ENCODE measurements around the gene TM6SF1. TPM values are rescaled to one million over a fixed set of nuclear protein-coding genes. Genes with fewer than 3 reads are reported as not detected.
"Not testable (repeated sequence)": the region's sequence is repeated elsewhere in the genome, so short reads cannot be mapped to it uniquely, and the experiment has no call there.

TM6SF1 gene
- total RNA-seq, 4 donors from 2014 or later: 7.1 to 49.1 (median 13.7) TPM

DNA sequence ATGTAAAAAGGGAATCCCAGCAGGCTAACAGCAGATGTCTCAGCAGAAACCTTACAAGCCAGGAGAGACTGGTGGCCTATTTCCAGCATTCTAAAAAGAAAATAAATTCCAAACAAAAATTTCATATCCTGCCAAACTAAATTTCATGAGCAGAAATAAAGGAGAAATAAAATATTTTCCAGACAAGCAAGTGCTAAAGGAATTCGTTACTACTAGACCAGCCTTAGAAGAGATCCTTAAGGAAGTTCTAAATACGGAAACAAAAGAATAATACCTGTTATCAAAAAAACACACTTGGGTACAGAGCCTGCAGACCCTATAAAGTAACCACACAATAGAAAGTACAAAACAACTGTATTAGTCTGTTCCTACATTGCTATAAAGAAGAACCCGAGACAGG is 58.8 kb downstream of the TM6SF1 start:
- Histone ChIP-seq H3K36me3 (no peaks in the 10 kb centered on the region), H3K4me3 (no peak overlapping the region), H3K9me3 (peaks cover 0 to 7% (median 0%) of the 10 kb centered on the region in 3 donors), H3K27ac (no peak overlapping the region), H3K27me3 (no peaks in the 10 kb centered on the region), H3K4me1 (no peaks in the 10 kb centered on the region)
- in situ Hi-C loops (cut with MboI; ENCODE audit: low sequenced_read_pairs in 4 of 4): no loop called here
- no peak for DNase-seq
- intact Hi-C loops (cut with DNase I; ENCODE audit: low total_unique reads): no loop called here
- ATAC-seq: no peak
- no peak for TF ChIP-seq POLR2A (IDR thresholded peaks at IDR 0.05)
- TF ChIP-seq, protein P1, sequence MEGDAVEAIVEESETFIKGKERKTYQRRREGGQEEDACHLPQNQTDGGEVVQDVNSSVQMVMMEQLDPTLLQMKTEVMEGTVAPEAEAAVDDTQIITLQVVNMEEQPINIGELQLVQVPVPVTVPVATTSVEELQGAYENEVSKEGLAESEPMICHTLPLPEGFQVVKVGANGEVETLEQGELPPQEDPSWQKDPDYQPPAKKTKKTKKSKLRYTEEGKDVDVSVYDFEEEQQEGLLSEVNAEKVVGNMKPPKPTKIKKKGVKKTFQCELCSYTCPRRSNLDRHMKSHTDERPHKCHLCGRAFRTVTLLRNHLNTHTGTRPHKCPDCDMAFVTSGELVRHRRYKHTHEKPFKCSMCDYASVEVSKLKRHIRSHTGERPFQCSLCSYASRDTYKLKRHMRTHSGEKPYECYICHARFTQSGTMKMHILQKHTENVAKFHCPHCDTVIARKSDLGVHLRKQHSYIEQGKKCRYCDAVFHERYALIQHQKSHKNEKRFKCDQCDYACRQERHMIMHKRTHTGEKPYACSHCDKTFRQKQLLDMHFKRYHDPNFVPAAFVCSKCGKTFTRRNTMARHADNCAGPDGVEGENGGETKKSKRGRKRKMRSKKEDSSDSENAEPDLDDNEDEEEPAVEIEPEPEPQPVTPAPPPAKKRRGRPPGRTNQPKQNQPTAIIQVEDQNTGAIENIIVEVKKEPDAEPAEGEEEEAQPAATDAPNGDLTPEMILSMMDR (IDR thresholded peaks at IDR 0.05 in 4 of 5, conservative IDR thresholded peaks at IDR 0.05 in 1 of 5): no peak

DNA sequence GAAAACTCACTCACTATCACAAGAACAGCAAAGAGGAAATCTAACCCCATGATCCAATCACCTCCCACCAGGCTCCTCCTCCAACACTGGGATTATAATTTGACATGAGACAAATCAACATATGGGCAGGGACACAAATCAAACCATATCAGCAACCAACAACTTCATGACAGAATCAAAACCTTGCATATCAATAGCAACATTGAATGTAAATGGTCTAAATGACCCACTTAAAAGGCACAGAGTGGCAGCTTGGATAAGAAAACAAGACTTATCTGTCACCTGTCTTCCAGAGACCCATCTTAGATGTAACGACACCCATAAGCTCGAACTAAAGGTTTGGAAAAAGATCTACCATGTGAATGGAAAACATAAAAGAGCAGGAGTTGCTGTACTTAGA is 59.4 kb downstream of the TM6SF1 start:
- ATAC-seq: no peak
- TF ChIP-seq POLR2A (IDR thresholded peaks at IDR 0.05): no peak
- TF ChIP-seq, protein P1 (IDR thresholded peaks at IDR 0.05 in 4 of 5, conservative IDR thresholded peaks at IDR 0.05 in 1 of 5): no peak
- no peak overlapping the region for H3K4me3 ChIP-seq
- H3K27me3 ChIP-seq: no peaks in the 10 kb centered on the region
- H3K27ac ChIP-seq: no peak overlapping the region
- intact Hi-C loops (cut with DNase I; ENCODE audit: low total_unique reads): no loop called here
- H3K4me1 ChIP-seq: no peaks in the 10 kb centered on the region
- H3K9me3 ChIP-seq: peaks cover 0 to 7% (median 0%) of the 10 kb centered on the region in 3 donors
- no peak for DNase-seq
- no peaks in the 10 kb centered on the region for H3K36me3 ChIP-seq
- in situ Hi-C loops (cut with MboI; ENCODE audit: low sequenced_read_pairs in 4 of 4): no loop called here

DNA sequence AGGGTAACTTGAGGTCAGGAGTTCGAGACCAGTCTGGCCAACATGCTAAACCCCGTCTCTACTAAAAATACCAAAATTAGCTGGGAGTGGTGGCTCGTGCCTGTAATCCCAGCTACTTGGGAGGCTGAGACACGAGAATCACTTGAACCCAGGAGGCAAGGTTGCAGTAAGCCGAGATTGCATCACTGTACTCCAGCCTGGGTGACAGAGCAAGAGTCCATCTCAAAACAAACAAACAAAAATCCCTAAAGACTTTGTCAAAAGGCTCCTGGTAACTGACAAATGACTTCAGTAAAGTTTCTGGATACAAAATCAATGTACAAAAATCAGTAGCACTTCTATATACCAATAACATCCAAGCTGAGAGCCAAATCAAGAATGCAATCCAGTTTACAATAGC is 62.1 kb downstream of the TM6SF1 start:
- H3K27me3 ChIP-seq; ATAC-seq; H3K4me1 ChIP-seq; DNase-seq; intact Hi-C loops (cut with DNase I; ENCODE audit: low total_unique reads); in situ Hi-C loops (cut with MboI; ENCODE audit: low sequenced_read_pairs in 4 of 4); H3K27ac ChIP-seq; H3K4me3 ChIP-seq; H3K9me3 ChIP-seq; H3K36me3 ChIP-seq: not testable (repeated sequence)

DNA sequence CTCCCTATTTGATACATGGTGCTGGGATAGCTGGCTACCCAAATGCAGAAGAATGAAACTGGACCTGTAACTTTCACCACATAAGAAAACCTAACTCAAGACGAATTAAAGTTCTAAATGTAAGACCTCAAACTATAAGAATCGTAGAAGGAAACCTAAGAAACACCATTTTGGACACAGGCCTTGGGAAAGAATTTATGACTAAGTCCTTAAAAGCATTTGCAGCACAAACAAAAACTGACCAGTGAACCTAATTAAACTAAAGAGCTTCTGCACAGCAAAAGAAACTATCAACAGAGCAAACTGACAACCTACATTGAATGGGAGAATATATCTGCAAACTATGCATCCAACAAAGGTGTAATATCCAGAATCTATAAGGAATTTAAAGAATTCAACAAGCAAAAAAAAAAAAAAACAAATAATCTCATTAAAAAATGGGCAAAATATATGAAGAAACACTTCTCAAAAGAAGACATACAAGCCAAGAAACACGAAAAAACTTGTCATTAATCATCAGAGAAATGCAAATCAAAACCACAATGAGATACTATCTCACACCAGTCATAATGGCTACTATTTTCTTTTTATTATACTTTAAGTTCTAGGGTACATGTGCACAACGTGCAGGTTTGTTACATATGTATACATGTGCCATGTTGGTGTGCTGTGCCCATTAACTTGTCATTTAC is 63.2 kb downstream of the TM6SF1 start:
- Histone ChIP-seq H3K27ac (no peak overlapping the region), H3K9me3 (peaks cover 0 to 7% (median 0%) of the 10 kb centered on the region in 3 donors), H3K27me3 (no peaks in the 10 kb centered on the region), H3K36me3 (no peaks in the 10 kb centered on the region), H3K4me3 (no peak overlapping the region), H3K4me1 (no peaks in the 10 kb centered on the region)
- no peak for TF ChIP-seq POLR2A (IDR thresholded peaks at IDR 0.05)
- TF ChIP-seq, protein P1 (IDR thresholded peaks at IDR 0.05 in 4 of 5, conservative IDR thresholded peaks at IDR 0.05 in 1 of 5): no peak
- ATAC-seq (no peak), DNase-seq (no peak)
- intact Hi-C loops (cut with DNase I; ENCODE audit: low total_unique reads): no loop called here
- in situ Hi-C loops (cut with MboI; ENCODE audit: low sequenced_read_pairs in 4 of 4): no loop called here

DNA sequence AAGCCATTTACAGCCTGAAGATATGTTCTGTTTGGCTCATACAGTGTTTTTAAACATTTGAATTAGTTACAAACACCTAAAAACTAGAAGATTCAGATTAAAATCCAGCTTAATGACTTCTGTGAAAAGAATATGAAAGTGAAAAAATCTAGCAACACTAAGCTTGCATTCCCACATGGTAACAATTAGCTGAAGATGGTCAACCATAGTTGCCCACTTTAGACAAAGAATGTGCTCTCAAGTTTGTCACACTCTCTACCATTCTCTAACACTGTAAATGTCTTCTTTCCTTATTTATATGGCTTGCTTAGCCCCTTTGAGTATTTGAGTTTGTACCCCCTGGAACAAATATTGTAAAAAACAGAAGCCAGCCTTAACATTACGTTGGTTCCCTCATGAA is 67.4 kb downstream of the TM6SF1 start:
- H3K4me1 ChIP-seq: no peaks in the 10 kb centered on the region
- H3K27me3 ChIP-seq: no peaks in the 10 kb centered on the region
- H3K4me3 ChIP-seq: no peak overlapping the region
- no peak for ATAC-seq
- H3K27ac ChIP-seq: no peak overlapping the region
- no peaks in the 10 kb centered on the region for H3K9me3 ChIP-seq
- no peak for DNase-seq
- no peaks in the 10 kb centered on the region for H3K36me3 ChIP-seq
- intact Hi-C loops (cut with DNase I; ENCODE audit: low total_unique reads) (no loop called here), in situ Hi-C loops (cut with MboI; ENCODE audit: low sequenced_read_pairs in 4 of 4) (no loop called here)
- no peak for TF ChIP-seq POLR2A (IDR thresholded peaks at IDR 0.05)
- TF ChIP-seq, protein P1 (IDR thresholded peaks at IDR 0.05 in 4 of 5, conservative IDR thresholded peaks at IDR 0.05 in 1 of 5): no peak

All from gastrocnemius medialis (tissue), 4 donors.